ENCODE measurements around the gene ARHGEF37.

GRCh38 chr5:149550594-149551226, 30.6 kb upstream of the ARHGEF37 start:
- TF ChIP-seq CTCF (conservative IDR thresholded peaks at IDR 0.05; ENCODE audit: low read depth, low read length) = no peak
- no peak for TF ChIP-seq EZH2 (IDR thresholded peaks at IDR 0.05; ENCODE audit: borderline replicate concordance, low read depth, low read length, poor library complexity, severe bottlenecking)

Data from A673 (cell line).